A673 (cell line): ENCODE data around the gene SMOC2.

Experiments
- CTCF ChIP-seq: fragments of 300-800, 200-600 bp; sonication (generic); conservative IDR thresholded peaks from 2 replicates; pipeline ENCODE4 v1.5.1; 2017; ENCODE audit warnings: low read depth, mild to moderate bottlenecking, antibody characterized with exemption, low read length, moderate library complexity, mixed read lengths
- EZH2 ChIP-seq: fragments of 200-600 bp; sonication (generic); IDR thresholded peaks from 2 replicates; pipeline ENCODE4 v1.6.1; 2017; ENCODE audit warnings: borderline replicate concordance, low read depth, mild to moderate bottlenecking, mixed read lengths, antibody characterized with exemption, low read length; ENCODE audit not compliant: poor library complexity, severe bottlenecking

- no peak for TF ChIP-seq CTCF
- TF ChIP-seq EZH2: no peak
Measured at GRCh38 chr6:168550326-168550725, 109.3 kb downstream of the SMOC2 start.
